Metanephros (tissue), 1 donor: ENCODE results near the gene RTP2. TPM values are rescaled to one million over a fixed set of nuclear protein-coding genes. Genes with fewer than 3 reads are reported as not detected.

ENCODE experiments used
- total RNA-seq: library from RNA; depleted of rRNA; stranded (reverse); fragments of >200 nt; gene quantifications from one replicate; pipeline ENCODE4 v1.2.3, GENCODE V29; 2014

The RTP2 gene
- not detected for total RNA-seq

DNA sequence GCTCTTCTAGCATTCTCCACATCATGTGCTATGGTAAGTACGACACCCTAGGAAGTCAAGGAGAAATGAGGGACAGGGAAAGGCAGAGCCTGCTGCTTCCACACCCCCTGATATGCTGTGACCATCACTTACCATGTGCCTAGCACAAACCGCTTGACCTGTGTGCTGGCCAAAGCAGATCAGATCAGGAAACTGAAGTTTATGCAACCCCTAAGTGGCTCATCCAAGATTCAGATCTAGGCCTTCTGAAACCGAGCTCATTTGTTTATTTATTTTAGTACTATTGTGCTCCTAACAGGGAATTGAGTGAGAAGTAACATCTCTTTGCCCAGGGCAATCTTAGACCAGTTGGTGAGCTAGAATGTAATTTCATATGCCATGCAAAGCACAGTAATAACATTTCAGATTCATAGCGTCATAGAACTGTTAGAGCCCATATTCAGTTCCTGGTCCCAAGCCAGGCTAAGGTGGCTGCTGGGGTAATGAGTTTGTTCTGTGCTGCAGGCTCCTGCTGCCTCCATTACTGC, at the start of gene RTP2:
Gene RTP2, minus strand, starts transcription at position 51 of the 527 bp plus-strand sequence. CDS start 429 bp downstream, outside the sequence.

GRCh38 chr3:187745201-187746058, 43.1 kb upstream of the RTP2 start, which contains the start of gene BCL6:
BCL6 (minus strand) TSS chr3:187745468; CDS start chr3:187733693, 11,775 bp downstream.

GRCh38 chr3:187669675-187670504, 32.5 kb downstream of the RTP2 start, which contains the start of gene SST:
SST (minus strand) TSS chr3:187670394; CDS start chr3:187670291, 103 bp downstream.

Other genes with a start within 250 kb of the RTP2 start
- 1.1 TPM for gene SST, start 32.2 kb downstream of the RTP2 start, total RNA-seq
- gene BCL6, start 42.9 kb upstream of the RTP2 start, total RNA-seq: 15.1 TPM